Stomach (tissue), 19 donors: Measurements from ENCODE around the gene FAM124B. TPM values are rescaled to one million over a fixed set of nuclear protein-coding genes. Genes with fewer than 3 reads are reported as not detected.
A peak's percentile ranks its signal among the peaks of the same experiment; 100 is the strongest.

Source experiments
- DNase-seq, 2 donors: peaks; one replicate each; pipeline versions ENCODE4 v3.0.0 to v3.0.0-alpha.2; 2013 to 2019
- H3K27ac ChIP-seq, 5 donors: fragments of 200-600 bp in 4 of 5; sonication (generic) in 4 of 5; one replicate each; pipeline ENCODE4 v1.5.1; 2013 to 2019; ENCODE audit warnings: mild to moderate bottlenecking in 1 of 5, moderate library complexity in 1 of 5
- H3K27me3 ChIP-seq, 3 donors: fragments of 200-600 bp; sonication (generic); one replicate each; pipeline ENCODE4 v1.5.1; 2017 to 2019; ENCODE audit warnings: mixed run types in 1 of 3
- H3K36me3 ChIP-seq, 4 donors: fragments of 200-600 bp; sonication (generic); 1 replicate in 3 of 4; 2 replicates in 1 of 4; pipeline ENCODE4 v1.5.1; 2016 to 2019
- H3K4me1 ChIP-seq, 4 donors: fragments of 200-600 bp; sonication (generic); one replicate each; pipeline ENCODE4 v1.5.1; 2016 to 2019
- H3K4me3 ChIP-seq, 4 donors: fragments of 200-600 bp; sonication (generic) in 3 of 4; one replicate each; pipeline ENCODE4 v1.5.1; 2016 to 2019; ENCODE audit warnings: mild to moderate bottlenecking in 1 of 4
- H3K9me3 ChIP-seq, 4 donors: fragments of 200-600 bp; sonication (generic); one replicate each; pipeline ENCODE4 v1.5.1; 2016 to 2019
- EP300 ChIP-seq: sonication (generic); formaldehyde crosslinking; IDR thresholded peaks from one replicate; pipeline ENCODE4 v1.6.1; 2017; ENCODE audit warnings: antibody characterized with exemption
- POLR2A ChIP-seq, 4 donors: fragments of 450-650 bp; IDR thresholded peaks; one replicate each; pipeline ENCODE4 v1.6.1; 2016; ENCODE audit warnings: antibody characterized with exemption in 4 of 4, control low read depth in 2 of 4, mild to moderate bottlenecking in 1 of 4, moderate library complexity in 1 of 4
- POLR2AphosphoS5 ChIP-seq, 3 donors: sonication (generic); formaldehyde crosslinking; IDR thresholded peaks; one replicate each; pipeline ENCODE4 v1.6.1; 2016; ENCODE audit warnings: antibody characterized with exemption in 3 of 3
- WGBS, 5 donors: extraction: QIAGEN DNeasy Blood & Tissue Kit in 3 of 5; methylation state at CpG; one replicate each; pipeline versions ENCODE4 v1.1.5 to v1.1.7; 2013 to 2018; 5-methylcytosine and 5-hydroxymethylcytosine counted together
- intact Hi-C: fragments of 100-400 bp; cut with DNase I; formaldehyde crosslinking; loops from one replicate; pipeline ENCODE4 v1.15.1; 2023; ENCODE audit warnings: low total_unique reads
- long read RNA-seq, 10 donors: transcript quantifications; one replicate each; lab custom pipeline, GENCODE V29; 2026
- polyA plus RNA-seq, 3 donors: library from polyadenylated mRNA; stranded (reverse); fragments of 200-250 nt; gene quantifications; one replicate each; pipeline ENCODE4 v1.2.3, GENCODE V29; 2013
- total RNA-seq, 5 donors: library from RNA; depleted of rRNA; stranded (reverse); fragments of >200 nt; gene quantifications; one replicate each; pipeline versions ENCODE4 v1.1.0 to v1.2.3, GENCODE V29; 2014 to 2016
- TF ChIP-seq, protein P1 (sequence below), 7 experiments: fragments of 450-650 bp in 4 of 7; fragments of 200-600 bp in 3 of 7; sonication (generic) in 3 of 7; IDR thresholded peaks; one replicate each; pipeline ENCODE4 v1.5.1; 2016 to 2019; ENCODE audit warnings: antibody characterized with exemption in 7 of 7, control low read depth in 2 of 7, mild to moderate bottlenecking in 1 of 7
- donor health status: healthy with polysubstance abuse.
- donor health status: Bipolar disorder and iron deficiency.
- donor health status: healthy.

FAM124B gene, protein sequence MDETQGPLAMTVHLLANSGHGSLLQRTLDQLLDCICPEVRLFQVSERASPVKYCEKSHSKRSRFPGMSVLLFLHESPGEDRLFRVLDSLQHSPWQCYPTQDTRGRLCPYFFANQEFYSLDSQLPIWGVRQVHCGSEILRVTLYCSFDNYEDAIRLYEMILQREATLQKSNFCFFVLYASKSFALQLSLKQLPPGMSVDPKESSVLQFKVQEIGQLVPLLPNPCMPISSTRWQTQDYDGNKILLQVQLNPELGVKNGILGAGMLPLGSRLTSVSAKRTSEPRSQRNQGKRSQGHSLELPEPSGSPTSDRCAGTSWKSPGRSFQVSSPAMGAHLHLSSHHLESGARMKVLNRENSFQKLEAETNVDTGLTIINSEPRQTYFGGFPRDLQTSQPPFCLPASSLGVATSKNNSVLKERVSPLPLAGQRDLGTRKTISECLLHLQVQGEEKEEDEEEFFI
- total RNA-seq: 1 to 10 TPM in 2 of 5 donors, under 1 TPM in 1, not detected in 2; 0.72 to 6.4 (median 3.5) TPM
- polyA plus RNA-seq: under 1 TPM; 0.25 to 0.92 (median 0.56) TPM
- long read RNA-seq, donor 1, partial matches to known transcripts: 0 of 2 reads
- long read RNA-seq, donor 1, other reads (novel, unspliced or antisense): 0 of 2 reads
- long read RNA-seq, donor 2, partial matches to known transcripts: 0 of 1 reads
- long read RNA-seq, donor 2, other reads (novel, unspliced or antisense): 0 of 1 reads
- long read RNA-seq, donor 3, partial matches to known transcripts: 0 of 1 reads
- long read RNA-seq, donor 3, other reads (novel, unspliced or antisense): 0 of 1 reads
- long read RNA-seq, donor 4: 0 reads
- long read RNA-seq, donor 5, partial matches to known transcripts: 0 of 5 reads
- long read RNA-seq, donor 5, other reads (novel, unspliced or antisense): 0 of 5 reads
- long read RNA-seq, donor 6: 0 reads
- long read RNA-seq, donor 7, partial matches to known transcripts: 0 of 1 reads
- long read RNA-seq, donor 7, other reads (novel, unspliced or antisense): 0 of 1 reads
- long read RNA-seq, donor 8, partial matches to known transcripts: 0 of 1 reads
- long read RNA-seq, donor 8, other reads (novel, unspliced or antisense): 0 of 1 reads
- long read RNA-seq, donor 9, partial matches to known transcripts: 0 of 1 reads
- long read RNA-seq, donor 9, other reads (novel, unspliced or antisense): 0 of 1 reads
- long read RNA-seq, donor 10, partial matches to known transcripts: 0 of 1 reads
- long read RNA-seq, donor 10, other reads (novel, unspliced or antisense): 0 of 1 reads

DNA sequence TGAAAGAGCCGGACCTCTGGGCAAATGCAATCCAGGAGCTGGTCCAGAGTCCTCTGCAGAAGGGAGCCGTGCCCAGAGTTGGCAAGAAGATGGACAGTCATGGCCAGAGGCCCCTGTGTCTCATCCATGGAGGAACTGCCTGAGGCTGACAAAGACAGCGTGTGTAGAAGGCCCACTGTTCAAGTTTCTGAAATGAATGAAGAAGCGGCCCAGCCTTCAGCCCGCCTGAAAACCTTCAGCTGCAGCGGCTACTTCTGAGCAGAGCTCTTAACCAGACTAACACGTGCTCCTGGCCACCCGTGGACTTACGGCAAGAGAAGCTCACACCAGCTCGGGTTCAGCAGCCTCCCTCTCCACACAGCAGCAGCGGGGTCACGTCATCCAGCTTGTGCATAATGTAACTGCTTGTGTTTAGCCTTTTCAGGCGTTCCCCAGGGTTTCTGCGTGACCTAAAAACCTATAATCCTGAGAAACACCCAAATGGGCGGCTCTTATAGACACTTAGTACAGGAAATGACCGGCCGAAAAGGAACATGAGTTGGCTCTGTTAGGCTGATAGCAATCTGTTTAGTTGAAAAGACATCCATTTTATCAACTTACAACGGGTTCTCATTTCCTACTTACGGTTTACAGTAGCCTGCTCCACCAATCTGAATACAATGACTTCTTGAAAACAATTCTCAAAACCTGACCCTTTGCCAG lies at the start of gene FAM124B:
Gene FAM124B, minus strand, starts transcription at position 467 of the 702 bp plus-strand sequence. Its CDS starts 339 bp downstream, at position 128.
- peaks cover 0 to 14% (median 3%) of the 10 kb centered on the region in 4 donors for H3K4me1 ChIP-seq
- peak within 1 kb of the TSS; percentile 40 to 73 (median 66) for H3K27ac ChIP-seq
- no peak for TF ChIP-seq POLR2A (IDR thresholded peaks at IDR 0.05)
- TF ChIP-seq POLR2AphosphoS5 (IDR thresholded peaks at IDR 0.05): peak; percentile 10 to 55 (median 52)
- H3K36me3 ChIP-seq: no peaks in the 10 kb centered on the region
- intact Hi-C loops: no loop called here
- 24 to 44% (median 39%) methylated on average over 17 to 19 of the region's 19 CpGs for WGBS, 5 donors
- H3K9me3 ChIP-seq: peaks cover 0 to 9% (median 0%) of the 10 kb centered on the region in 4 donors
- H3K4me3 ChIP-seq: peak within 1 kb of the TSS; percentile 25 to 40 (median 36)
- no peaks in the 10 kb centered on the region for H3K27me3 ChIP-seq
- peak; percentile 36 to 87 for DNase-seq

DNA sequence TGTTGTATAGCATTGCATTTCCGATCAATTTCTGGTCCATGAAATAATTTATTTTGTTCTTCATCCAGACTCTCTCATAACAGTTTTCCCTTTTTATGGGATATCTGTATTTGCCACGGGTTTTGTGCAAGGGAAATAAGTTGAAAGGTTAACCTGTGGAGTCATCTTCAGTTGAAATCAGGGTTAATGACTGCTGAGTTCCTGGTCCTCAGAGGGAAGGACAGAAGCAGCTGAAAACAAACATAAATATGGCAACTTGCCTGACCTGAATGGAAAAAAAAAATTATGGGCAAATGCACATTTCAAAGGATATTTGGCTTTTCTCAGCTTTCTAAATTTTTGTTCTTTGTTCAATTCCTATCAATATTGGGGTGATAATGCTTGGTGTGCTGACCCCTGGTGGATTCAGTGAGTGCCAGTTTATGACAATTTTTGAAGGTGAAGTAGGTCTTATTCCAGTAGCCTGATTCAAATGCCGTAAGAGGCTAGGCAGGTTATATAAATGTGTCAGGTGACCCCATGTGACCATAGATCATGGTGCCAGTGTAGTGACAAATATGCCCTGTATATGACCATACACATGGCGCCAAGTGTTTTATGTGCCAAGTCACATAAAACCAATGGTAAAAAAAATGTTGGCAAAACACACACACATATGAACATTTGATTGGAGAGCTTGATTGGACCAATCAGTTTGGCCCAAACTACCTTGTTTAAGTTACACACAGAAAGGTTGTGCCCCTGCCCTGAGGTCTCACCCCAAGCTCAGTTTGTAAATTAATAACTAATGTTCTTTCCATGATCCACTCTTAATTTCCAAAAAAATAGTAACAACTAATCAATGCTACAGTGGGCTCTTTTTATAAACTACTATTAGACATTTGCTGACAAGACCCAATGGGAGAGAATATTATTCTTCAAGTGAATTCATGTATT lies 47.6 kb upstream of the FAM124B start:
- 32 to 46% (median 34%) methylated on average over 4 of the region's 4 CpGs for WGBS, 5 donors
- H3K4me1 ChIP-seq: no peaks in the 10 kb centered on the region
- TF ChIP-seq, protein P1, sequence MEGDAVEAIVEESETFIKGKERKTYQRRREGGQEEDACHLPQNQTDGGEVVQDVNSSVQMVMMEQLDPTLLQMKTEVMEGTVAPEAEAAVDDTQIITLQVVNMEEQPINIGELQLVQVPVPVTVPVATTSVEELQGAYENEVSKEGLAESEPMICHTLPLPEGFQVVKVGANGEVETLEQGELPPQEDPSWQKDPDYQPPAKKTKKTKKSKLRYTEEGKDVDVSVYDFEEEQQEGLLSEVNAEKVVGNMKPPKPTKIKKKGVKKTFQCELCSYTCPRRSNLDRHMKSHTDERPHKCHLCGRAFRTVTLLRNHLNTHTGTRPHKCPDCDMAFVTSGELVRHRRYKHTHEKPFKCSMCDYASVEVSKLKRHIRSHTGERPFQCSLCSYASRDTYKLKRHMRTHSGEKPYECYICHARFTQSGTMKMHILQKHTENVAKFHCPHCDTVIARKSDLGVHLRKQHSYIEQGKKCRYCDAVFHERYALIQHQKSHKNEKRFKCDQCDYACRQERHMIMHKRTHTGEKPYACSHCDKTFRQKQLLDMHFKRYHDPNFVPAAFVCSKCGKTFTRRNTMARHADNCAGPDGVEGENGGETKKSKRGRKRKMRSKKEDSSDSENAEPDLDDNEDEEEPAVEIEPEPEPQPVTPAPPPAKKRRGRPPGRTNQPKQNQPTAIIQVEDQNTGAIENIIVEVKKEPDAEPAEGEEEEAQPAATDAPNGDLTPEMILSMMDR (IDR thresholded peaks at IDR 0.05): peak in 4 of 7 experiments; percentile 23 to 55 (median 31)
- TF ChIP-seq EP300: no peak
- no peak overlapping the region for H3K27ac ChIP-seq
- H3K4me3 ChIP-seq: no peak overlapping the region
- no peaks in the 10 kb centered on the region for H3K9me3 ChIP-seq
- DNase-seq: peak in 1 of 2 donors; percentile 46
- H3K27me3 ChIP-seq: no peaks in the 10 kb centered on the region
- no peaks in the 10 kb centered on the region for H3K36me3 ChIP-seq
- intact Hi-C loops: loop anchor here (10.0 kb wide), 1 partner anchor 85 kb away; no protein-coding TSS in a partner anchor

DNA sequence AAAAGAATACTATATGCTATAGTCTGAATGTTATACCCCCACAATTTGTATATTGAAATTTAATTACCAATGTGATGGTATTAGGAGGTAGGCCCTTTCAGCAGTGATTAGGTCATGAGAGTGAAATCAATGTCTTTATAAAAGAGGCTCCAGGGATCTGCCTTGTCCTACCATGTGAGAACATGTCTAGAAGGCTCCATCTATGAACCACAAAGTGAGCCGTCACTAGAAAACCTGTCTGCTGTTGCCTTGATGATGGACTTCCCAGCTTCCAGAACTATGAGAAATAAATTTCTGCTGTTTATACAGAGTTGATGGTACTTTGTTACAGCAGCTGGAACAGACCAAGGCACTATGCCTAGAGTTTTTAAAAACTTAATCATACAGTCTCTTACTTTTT lies 46.3 kb upstream of the FAM124B start:
- Histone ChIP-seq H3K9me3 (no peaks in the 10 kb centered on the region), H3K27me3 (no peaks in the 10 kb centered on the region), H3K4me1 (no peaks in the 10 kb centered on the region), H3K36me3 (no peaks in the 10 kb centered on the region), H3K4me3 (no peak overlapping the region), H3K27ac (no peak overlapping the region)
- WGBS, 5 donors: 83 to 98% (median 94%) methylated on average over 1 of the region's 1 CpG
- DNase-seq: no peak
- TF ChIP-seq POLR2A (IDR thresholded peaks at IDR 0.05) (no peak), EP300 (no peak), POLR2AphosphoS5 (IDR thresholded peaks at IDR 0.05) (no peak)
- TF ChIP-seq, protein P1 (IDR thresholded peaks at IDR 0.05): no peak
- intact Hi-C loops: loop anchor here (10.0 kb wide), 1 partner anchor 83 kb away; no protein-coding TSS in a partner anchor
